Panc1 (cell line): ENCODE data around the gene B3GALNT1. TPM values are rescaled to one million over a fixed set of nuclear protein-coding genes. Genes with fewer than 3 reads are reported as not detected.

Experiments used
- ATAC-seq: fragments of 200-7000 bp; cut with Tn5 transposase; 2 replicates; pipeline ENCODE4 v1.9.1; 2020; ENCODE audit warnings: mild to moderate bottlenecking, moderate library complexity
- BruUV-seq: library from RNA; stranded (reverse); fragments of 400-500 nt; replicated peaks from 2 replicates; lab custom pipeline; 2021; lab: Mats Ljungman, UMichigan
- CTCF ChIA-PET: fragments of 300-600 bp; sonication (Branson Sonifier 250); formaldehyde crosslinking; loops from one replicate; lab custom pipeline; 2022; ENCODE audit warnings: antibody characterized with exemption; lab: Charles Lee
- POLR2A ChIA-PET: fragments of 300-600 bp; sonication (Branson Sonifier 250); formaldehyde crosslinking; loops from one replicate; lab custom pipeline; 2022; ENCODE audit warnings: antibody characterized with exemption; lab: Charles Lee
- DNase-seq: peaks from one replicate; pipeline ENCODE4 v3.0.0-alpha.2; 2010; ENCODE audit warnings: low read depth, low spot score
- H3K27ac ChIP-seq: 2 replicates; pipeline ENCODE4 v1.5.1; 2011; ENCODE audit warnings: mild to moderate bottlenecking, low read length, inconsistent platforms
- H3K27me3 ChIP-seq: fragments of 200-500 bp; sonication (Bioruptor generic); 2 replicates; pipeline ENCODE4 v1.6.0; 2014; ENCODE audit warnings: low read length, inconsistent platforms; ENCODE audit not compliant: control insufficient read depth, insufficient read depth
- H3K36me3 ChIP-seq: fragments of 200-500 bp; sonication (Bioruptor generic); 2 replicates; pipeline ENCODE4 v1.5.1; 2014; ENCODE audit warnings: inconsistent platforms, mild to moderate bottlenecking, low read length, moderate library complexity; ENCODE audit not compliant: control insufficient read depth, insufficient read depth
- H3K4me1 ChIP-seq: 2 replicates; pipeline ENCODE4 v1.5.1; 2011; ENCODE audit warnings: inconsistent platforms, mild to moderate bottlenecking, low read length, moderate library complexity; ENCODE audit not compliant: control insufficient read depth, insufficient read depth
- H3K4me3 ChIP-seq, 2 experiments: 2 replicates each; pipeline ENCODE4 v1.5.1; 2011 to 2012; ENCODE audit warnings: low read depth in 2 of 2, low read length in 2 of 2, mild to moderate bottlenecking in 2 of 2, inconsistent platforms in 1 of 2, moderate library complexity in 1 of 2
- H3K9me3 ChIP-seq: fragments of 200-500 bp; sonication (Bioruptor generic); 2 replicates; pipeline ENCODE4 v1.5.1; 2014; ENCODE audit warnings: low read depth, mild to moderate bottlenecking, inconsistent platforms, low read length, moderate library complexity; ENCODE audit not compliant: control insufficient read depth, insufficient read depth
- POLR2AphosphoS5 ChIP-seq: IDR thresholded peaks from 2 replicates; pipeline ENCODE4 v1.6.1; 2012; ENCODE audit warnings: mild to moderate bottlenecking, low read depth, low read length, moderate library complexity
- SIN3A ChIP-seq: IDR thresholded peaks from 2 replicates; pipeline ENCODE4 v1.6.1; 2012; ENCODE audit warnings: low read depth, mild to moderate bottlenecking, low read length, moderate library complexity, borderline replicate concordance; ENCODE audit not compliant: insufficient read depth
- TCF7L2 ChIP-seq: IDR thresholded peaks from 2 replicates; pipeline ENCODE4 v1.6.1; 2011; ENCODE audit warnings: mild to moderate bottlenecking, low read depth, low read length, inconsistent platforms
- in situ Hi-C: cut with HindIII; loops from 2 replicates; pipeline ENCODE4 v1.10.0; 2016; ENCODE audit warnings: low sequenced_read_pairs, low pct_unique_long_range_greater_than_20kb
- intact Hi-C: fragments of 100-400 bp; cut with micrococcal nuclease; formaldehyde crosslinking; loops from one replicate; pipeline ENCODE4 v1.10.0; 2022; ENCODE audit not compliant: unreplicated experiment
- total RNA-seq: library from RNA; stranded (reverse); gene quantifications from one replicate; pipeline ENCODE4 v1.2.1, GENCODE V29; 2021; ENCODE audit not compliant: unreplicated experiment
- TF ChIP-seq, protein P1 (sequence below): fragments of 450-650 bp; IDR thresholded peaks from 2 replicates; pipeline ENCODE4 v1.5.1; 2017; ENCODE audit warnings: mild to moderate bottlenecking
- TF ChIP-seq, protein P2 (sequence below), 2 experiments: IDR thresholded peaks; 2 replicates each; pipeline ENCODE4 v1.6.1; 2011 to 2012; ENCODE audit warnings: low read depth in 2 of 2, control low read depth in 1 of 2, low read length in 1 of 2, mild to moderate bottlenecking in 1 of 2, moderate library complexity in 1 of 2; ENCODE audit not compliant: insufficient read depth in 1 of 2

The B3GALNT1 gene
- total RNA-seq, 1 experiment from 2014 or later = 31.1 TPM

DNA sequence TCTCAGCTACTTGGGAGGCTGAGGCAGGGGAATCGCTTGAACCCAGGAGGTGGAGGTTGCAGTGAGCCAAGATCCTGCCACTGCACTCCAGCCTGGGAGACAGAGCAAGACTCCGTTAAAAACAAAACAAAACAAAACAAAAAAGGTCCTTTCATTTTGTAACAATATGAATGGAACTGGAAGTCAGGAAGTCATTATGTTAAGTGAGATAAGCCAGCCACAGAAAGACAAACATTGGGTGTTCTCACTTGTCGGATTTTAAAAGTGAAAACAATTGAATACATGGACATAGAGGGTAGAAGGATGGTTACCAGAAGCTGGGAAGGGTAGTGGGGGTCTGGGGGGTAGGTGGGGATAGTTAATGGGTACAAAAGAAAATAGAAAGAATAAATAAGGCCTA lies 12.5 kb upstream of the B3GALNT1 start:
- no peak overlapping the region for H3K27ac ChIP-seq
- ATAC-seq = no peak
- TF ChIP-seq, protein P1, sequence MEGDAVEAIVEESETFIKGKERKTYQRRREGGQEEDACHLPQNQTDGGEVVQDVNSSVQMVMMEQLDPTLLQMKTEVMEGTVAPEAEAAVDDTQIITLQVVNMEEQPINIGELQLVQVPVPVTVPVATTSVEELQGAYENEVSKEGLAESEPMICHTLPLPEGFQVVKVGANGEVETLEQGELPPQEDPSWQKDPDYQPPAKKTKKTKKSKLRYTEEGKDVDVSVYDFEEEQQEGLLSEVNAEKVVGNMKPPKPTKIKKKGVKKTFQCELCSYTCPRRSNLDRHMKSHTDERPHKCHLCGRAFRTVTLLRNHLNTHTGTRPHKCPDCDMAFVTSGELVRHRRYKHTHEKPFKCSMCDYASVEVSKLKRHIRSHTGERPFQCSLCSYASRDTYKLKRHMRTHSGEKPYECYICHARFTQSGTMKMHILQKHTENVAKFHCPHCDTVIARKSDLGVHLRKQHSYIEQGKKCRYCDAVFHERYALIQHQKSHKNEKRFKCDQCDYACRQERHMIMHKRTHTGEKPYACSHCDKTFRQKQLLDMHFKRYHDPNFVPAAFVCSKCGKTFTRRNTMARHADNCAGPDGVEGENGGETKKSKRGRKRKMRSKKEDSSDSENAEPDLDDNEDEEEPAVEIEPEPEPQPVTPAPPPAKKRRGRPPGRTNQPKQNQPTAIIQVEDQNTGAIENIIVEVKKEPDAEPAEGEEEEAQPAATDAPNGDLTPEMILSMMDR = no peak
- TF ChIP-seq, protein P2, sequence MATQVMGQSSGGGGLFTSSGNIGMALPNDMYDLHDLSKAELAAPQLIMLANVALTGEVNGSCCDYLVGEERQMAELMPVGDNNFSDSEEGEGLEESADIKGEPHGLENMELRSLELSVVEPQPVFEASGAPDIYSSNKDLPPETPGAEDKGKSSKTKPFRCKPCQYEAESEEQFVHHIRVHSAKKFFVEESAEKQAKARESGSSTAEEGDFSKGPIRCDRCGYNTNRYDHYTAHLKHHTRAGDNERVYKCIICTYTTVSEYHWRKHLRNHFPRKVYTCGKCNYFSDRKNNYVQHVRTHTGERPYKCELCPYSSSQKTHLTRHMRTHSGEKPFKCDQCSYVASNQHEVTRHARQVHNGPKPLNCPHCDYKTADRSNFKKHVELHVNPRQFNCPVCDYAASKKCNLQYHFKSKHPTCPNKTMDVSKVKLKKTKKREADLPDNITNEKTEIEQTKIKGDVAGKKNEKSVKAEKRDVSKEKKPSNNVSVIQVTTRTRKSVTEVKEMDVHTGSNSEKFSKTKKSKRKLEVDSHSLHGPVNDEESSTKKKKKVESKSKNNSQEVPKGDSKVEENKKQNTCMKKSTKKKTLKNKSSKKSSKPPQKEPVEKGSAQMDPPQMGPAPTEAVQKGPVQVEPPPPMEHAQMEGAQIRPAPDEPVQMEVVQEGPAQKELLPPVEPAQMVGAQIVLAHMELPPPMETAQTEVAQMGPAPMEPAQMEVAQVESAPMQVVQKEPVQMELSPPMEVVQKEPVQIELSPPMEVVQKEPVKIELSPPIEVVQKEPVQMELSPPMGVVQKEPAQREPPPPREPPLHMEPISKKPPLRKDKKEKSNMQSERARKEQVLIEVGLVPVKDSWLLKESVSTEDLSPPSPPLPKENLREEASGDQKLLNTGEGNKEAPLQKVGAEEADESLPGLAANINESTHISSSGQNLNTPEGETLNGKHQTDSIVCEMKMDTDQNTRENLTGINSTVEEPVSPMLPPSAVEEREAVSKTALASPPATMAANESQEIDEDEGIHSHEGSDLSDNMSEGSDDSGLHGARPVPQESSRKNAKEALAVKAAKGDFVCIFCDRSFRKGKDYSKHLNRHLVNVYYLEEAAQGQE (IDR thresholded peaks at IDR 0.05; ENCODE audit: insufficient read depth in 1 of 2, low read depth in 2 of 2, low read length in 1 of 2) = no peak
- TF ChIP-seq TCF7L2 (no peak), SIN3A (no peak), POLR2AphosphoS5 (no peak)
- in situ Hi-C loops = no loop called here
- no peak for DNase-seq
- no peak overlapping the region for H3K4me3 ChIP-seq
- POLR2A ChIA-PET = no interaction called here
- intact Hi-C loops = no loop called here
- no peaks in the 10 kb centered on the region for H3K36me3 ChIP-seq
- no peaks in the 10 kb centered on the region for H3K4me1 ChIP-seq
- no peaks in the 10 kb centered on the region for H3K9me3 ChIP-seq
- H3K27me3 ChIP-seq = no peaks in the 10 kb centered on the region
- CTCF ChIA-PET = no interaction called here
- BruUV-seq = no TSS peak

DNA sequence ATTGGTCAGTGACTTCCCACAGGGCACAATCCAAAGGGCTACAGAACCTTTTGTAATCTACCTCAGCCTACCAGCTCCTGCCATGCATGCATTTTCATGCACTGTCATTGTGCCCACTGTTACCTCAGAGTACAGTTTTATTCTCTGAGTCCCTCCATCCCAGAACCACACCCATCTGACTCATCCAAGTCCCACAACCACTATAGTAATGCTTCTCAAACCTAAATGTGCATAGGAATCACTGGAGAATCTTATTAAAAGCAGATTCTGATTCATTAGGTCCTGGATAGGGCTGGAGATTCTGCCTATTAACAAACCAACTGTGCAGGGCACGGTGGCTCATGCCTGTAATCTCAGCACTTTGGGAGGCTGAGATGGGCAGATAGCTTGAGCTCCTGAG lies 3.7 kb upstream of the B3GALNT1 start:
- TF ChIP-seq POLR2AphosphoS5 = no peak
- TF ChIP-seq, protein P1 = no peak
- no peak for TF ChIP-seq TCF7L2
- no peak for TF ChIP-seq SIN3A
- TF ChIP-seq, protein P2 (IDR thresholded peaks at IDR 0.05; ENCODE audit: insufficient read depth in 1 of 2, low read depth in 2 of 2, low read length in 1 of 2) = no peak
- intact Hi-C loops (loop anchor here (5.0 kb wide), 1 partner anchor 113 kb away; the partner anchor contains the start of gene NMD3), in situ Hi-C loops (no loop called here)
- Histone ChIP-seq H3K9me3 (no peaks in the 10 kb centered on the region), H3K27ac (no peak overlapping the region), H3K36me3 (no peaks in the 10 kb centered on the region), H3K4me1 (peaks cover 5% of the 10 kb centered on the region), H3K27me3 (no peaks in the 10 kb centered on the region), H3K4me3 (no peak overlapping the region)
- ChIA-PET CTCF (interaction anchor here (0.5 kb wide), 1 partner anchor 535 kb away, joined by 5 read pairs; no protein-coding TSS in a partner anchor), POLR2A (no interaction called here)
- ATAC-seq (no peak), DNase-seq (no peak)
- no TSS peak for BruUV-seq
